Gastroesophageal sphincter (tissue), 4 donors: ENCODE measurements around the gene FAM228B. TPM values are rescaled to one million over a fixed set of nuclear protein-coding genes. Genes with fewer than 3 reads are reported as not detected.

ENCODE experiments used
- ATAC-seq: fragments of 150-250 bp; one replicate; pipeline ENCODE4 v1.9.1; 2016; ENCODE audit warnings: mild to moderate bottlenecking, moderate library complexity
- H3K27ac ChIP-seq, 4 donors: fragments of 200-600 bp; sonication (generic) in 3 of 4; 1 replicate in 3 of 4; 2 replicates in 1 of 4; pipeline ENCODE4 v1.5.1; 2016 to 2019
- H3K27me3 ChIP-seq: fragments of 200-600 bp; sonication (generic); one replicate; pipeline ENCODE4 v1.5.1; 2019
- H3K36me3 ChIP-seq, 2 donors: fragments of 200-600 bp; sonication (generic); one replicate each; pipeline ENCODE4 v1.5.1; 2019; ENCODE audit warnings: control low read depth in 1 of 2
- H3K4me1 ChIP-seq, 3 donors: fragments of 200-600 bp; sonication (generic); 1 replicate in 2 of 3; 2 replicates in 1 of 3; pipeline ENCODE4 v1.5.1; 2016 to 2019; ENCODE audit warnings: control low read depth in 2 of 3
- H3K4me3 ChIP-seq, 2 donors: fragments of 200-600 bp; sonication (generic); one replicate each; pipeline ENCODE4 v1.5.1; 2019; ENCODE audit warnings: mild to moderate bottlenecking in 1 of 2, moderate library complexity in 1 of 2
- H3K9me3 ChIP-seq, 3 donors: fragments of 200-600 bp; sonication (generic); one replicate each; pipeline ENCODE4 v1.5.1; 2017 to 2019; ENCODE audit warnings: control low read depth in 2 of 3
- EP300 ChIP-seq: sonication (generic); formaldehyde crosslinking; IDR thresholded peaks from one replicate; pipeline ENCODE4 v1.6.1; 2017; ENCODE audit warnings: antibody characterized with exemption, mild to moderate bottlenecking
- POLR2A ChIP-seq, 2 donors: fragments of 450-650 bp; IDR thresholded peaks; one replicate each; pipeline ENCODE4 v1.6.1; 2017; ENCODE audit warnings: antibody characterized with exemption in 2 of 2, mild to moderate bottlenecking in 2 of 2, moderate library complexity in 1 of 2
- POLR2AphosphoS5 ChIP-seq: sonication (generic); formaldehyde crosslinking; IDR thresholded peaks from one replicate; pipeline ENCODE4 v1.6.1; 2017; ENCODE audit warnings: antibody characterized with exemption
- WGBS, 2 donors: methylation state at CpG; one replicate each; pipeline ENCODE4 v1.1.5; 2018; ENCODE audit warnings: low coverage in 1 of 2; 5-methylcytosine and 5-hydroxymethylcytosine counted together
- total RNA-seq, 4 donors: library from RNA; depleted of rRNA; stranded (reverse); fragments of >200 nt; gene quantifications; one replicate each; pipeline ENCODE4 v1.1.0, GENCODE V29; 2016
- TF ChIP-seq, protein P1 (sequence below), 4 experiments: fragments of 200-600 bp in 2 of 4; fragments of 450-650 bp in 2 of 4; sonication (generic) in 1 of 4; IDR thresholded peaks; one replicate each; pipeline ENCODE4 v1.5.1; 2017 to 2019; ENCODE audit warnings: antibody characterized with exemption in 4 of 4, mild to moderate bottlenecking in 2 of 4, moderate library complexity in 2 of 4

The FAM228B gene
- total RNA-seq, 4 donors from 2014 or later, result 24.0 to 45.5 (median 30.9) TPM

DNA sequence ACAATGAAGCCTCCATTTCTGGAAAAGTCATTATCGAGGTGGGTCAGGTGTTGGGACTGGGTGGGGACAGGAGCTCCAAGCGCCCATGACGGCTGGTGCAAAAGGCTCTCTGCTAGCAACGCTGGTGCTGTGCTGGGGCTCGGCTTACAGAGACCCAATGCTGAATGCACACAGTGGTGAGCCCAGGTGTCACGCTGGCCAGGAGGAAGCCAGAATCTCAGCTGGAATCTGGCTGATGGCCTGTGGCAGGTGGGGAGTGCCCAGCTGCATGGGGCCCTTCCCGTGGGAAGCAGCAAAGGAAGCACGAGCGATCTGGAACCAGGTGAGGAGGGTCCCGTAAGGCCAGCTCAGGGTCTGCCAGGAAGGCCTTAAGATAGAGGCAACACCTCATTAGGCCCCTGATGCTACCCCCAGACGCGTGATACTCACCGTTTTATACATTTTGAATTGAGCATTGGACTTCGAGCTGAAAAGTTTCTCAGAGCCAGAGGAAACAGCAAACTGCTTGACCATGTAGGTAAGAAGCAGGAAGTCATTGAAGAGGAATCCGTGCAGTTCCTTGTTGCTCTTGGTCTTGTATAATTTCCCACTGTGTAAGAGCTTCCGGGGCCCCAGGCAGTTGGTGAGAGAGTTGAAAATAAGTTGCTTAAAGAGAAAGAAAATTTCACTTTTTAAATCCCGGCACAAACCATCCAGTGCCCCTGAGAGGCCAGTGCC is 86.3 kb downstream of the FAM228B start:
- H3K9me3 ChIP-seq, result no peaks in the 10 kb centered on the region
- no peak overlapping the region for H3K4me3 ChIP-seq
- TF ChIP-seq POLR2AphosphoS5 (no peak), POLR2A (IDR thresholded peaks at IDR 0.05) (no peak), EP300 (no peak)
- TF ChIP-seq, protein P1, sequence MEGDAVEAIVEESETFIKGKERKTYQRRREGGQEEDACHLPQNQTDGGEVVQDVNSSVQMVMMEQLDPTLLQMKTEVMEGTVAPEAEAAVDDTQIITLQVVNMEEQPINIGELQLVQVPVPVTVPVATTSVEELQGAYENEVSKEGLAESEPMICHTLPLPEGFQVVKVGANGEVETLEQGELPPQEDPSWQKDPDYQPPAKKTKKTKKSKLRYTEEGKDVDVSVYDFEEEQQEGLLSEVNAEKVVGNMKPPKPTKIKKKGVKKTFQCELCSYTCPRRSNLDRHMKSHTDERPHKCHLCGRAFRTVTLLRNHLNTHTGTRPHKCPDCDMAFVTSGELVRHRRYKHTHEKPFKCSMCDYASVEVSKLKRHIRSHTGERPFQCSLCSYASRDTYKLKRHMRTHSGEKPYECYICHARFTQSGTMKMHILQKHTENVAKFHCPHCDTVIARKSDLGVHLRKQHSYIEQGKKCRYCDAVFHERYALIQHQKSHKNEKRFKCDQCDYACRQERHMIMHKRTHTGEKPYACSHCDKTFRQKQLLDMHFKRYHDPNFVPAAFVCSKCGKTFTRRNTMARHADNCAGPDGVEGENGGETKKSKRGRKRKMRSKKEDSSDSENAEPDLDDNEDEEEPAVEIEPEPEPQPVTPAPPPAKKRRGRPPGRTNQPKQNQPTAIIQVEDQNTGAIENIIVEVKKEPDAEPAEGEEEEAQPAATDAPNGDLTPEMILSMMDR (IDR thresholded peaks at IDR 0.05), result no peak
- peaks cover 0 to 96% of the 10 kb centered on the region in 2 donors for H3K36me3 ChIP-seq
- H3K27me3 ChIP-seq, result no peaks in the 10 kb centered on the region
- WGBS, 2 donors, result 68 to 87% methylated on average over 7 of the region's 17 CpGs
- no peak for ATAC-seq
- no peaks in the 10 kb centered on the region for H3K4me1 ChIP-seq
- H3K27ac ChIP-seq, result no peak overlapping the region

DNA sequence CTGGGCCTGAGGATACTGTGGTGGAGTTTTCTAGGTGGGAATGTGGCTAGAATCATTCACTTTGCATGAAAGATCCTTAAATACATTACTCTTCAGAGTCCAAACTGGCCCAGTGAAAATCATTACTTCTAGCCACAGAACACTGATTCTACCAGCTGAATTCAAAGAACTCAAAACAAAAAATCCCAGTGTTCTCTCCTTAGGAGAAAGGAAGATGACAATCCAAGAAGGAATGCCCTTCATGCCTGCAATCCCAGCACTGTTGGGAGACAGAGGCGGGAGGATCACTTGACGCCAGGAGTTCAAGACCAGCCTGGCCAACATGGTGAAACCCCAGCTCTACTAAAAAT is 86.8 kb downstream of the FAM228B start:
- peaks cover 0 to 96% of the 10 kb centered on the region in 2 donors for H3K36me3 ChIP-seq
- TF ChIP-seq, protein P1 (IDR thresholded peaks at IDR 0.05), result no peak
- no peak for TF ChIP-seq POLR2AphosphoS5
- no peak for TF ChIP-seq POLR2A (IDR thresholded peaks at IDR 0.05)
- TF ChIP-seq EP300, result no peak
- WGBS, 2 donors, result 100% methylated on average over 1 of the region's 2 CpGs; no CpG with 5 or more reads in 1 of the 2 donors

DNA sequence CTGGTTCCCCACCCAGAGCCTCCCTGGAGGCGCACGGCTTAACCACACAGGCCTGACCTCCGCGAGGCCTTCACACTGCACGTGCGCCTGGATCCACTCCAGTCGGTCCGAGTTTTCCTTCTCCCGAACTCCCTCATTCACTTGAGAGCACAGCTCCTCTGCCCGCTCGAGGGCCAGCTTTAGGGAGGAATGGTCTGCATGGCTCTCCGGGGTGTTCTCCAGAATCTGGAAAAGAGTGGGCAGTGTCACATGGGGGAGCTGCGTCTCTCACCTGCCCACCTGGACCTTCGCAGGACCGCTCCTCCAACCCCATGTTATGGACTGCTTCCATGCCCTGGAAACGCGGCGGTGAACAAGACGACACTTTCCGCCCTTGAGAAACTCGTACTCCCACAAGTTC is 87.5 kb downstream of the FAM228B start:
- peaks cover 0 to 96% of the 10 kb centered on the region in 2 donors for H3K36me3 ChIP-seq
- no peak for ATAC-seq
- H3K9me3 ChIP-seq, result no peaks in the 10 kb centered on the region
- H3K27me3 ChIP-seq, result no peaks in the 10 kb centered on the region
- H3K4me1 ChIP-seq, result no peaks in the 10 kb centered on the region
- TF ChIP-seq EP300 (no peak), POLR2A (IDR thresholded peaks at IDR 0.05) (no peak), POLR2AphosphoS5 (no peak)
- TF ChIP-seq, protein P1 (IDR thresholded peaks at IDR 0.05), result no peak
- no peak overlapping the region for H3K27ac ChIP-seq
- no peak overlapping the region for H3K4me3 ChIP-seq
- 77 to 100% methylated on average over 4 to 5 of the region's 21 CpGs for WGBS, 2 donors

More for the DNA sequence above, 86.8 kb downstream of the FAM228B start:
- Histone ChIP-seq H3K27me3 (no peaks in the 10 kb centered on the region), H3K4me1 (no peaks in the 10 kb centered on the region), H3K27ac (no peak overlapping the region), H3K9me3 (no peaks in the 10 kb centered on the region), H3K4me3 (no peak overlapping the region)
- ATAC-seq, result no peak

DNA sequence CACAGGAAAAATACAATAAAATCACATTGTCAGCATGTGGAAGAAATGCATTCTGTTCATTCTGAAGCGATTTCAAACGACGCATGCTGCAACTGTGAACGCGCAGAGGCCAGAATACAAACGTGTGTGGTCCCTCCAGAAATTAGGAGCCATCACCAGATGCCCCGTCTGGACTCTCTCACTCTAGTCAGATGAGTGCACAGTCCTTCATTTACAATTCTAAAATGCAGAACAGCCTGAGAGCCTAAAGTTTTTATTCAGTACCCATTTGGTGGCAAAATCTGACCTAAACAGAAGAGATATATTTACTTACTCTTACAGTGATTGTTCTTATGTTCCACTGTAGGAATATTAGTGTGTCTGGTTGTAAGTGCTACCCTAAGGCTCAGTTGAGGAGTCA is 88.1 kb downstream of the FAM228B start:
- no peak for TF ChIP-seq EP300
- no peak for TF ChIP-seq POLR2AphosphoS5
- TF ChIP-seq, protein P1 (IDR thresholded peaks at IDR 0.05), result no peak
- no peak for TF ChIP-seq POLR2A (IDR thresholded peaks at IDR 0.05)
- H3K36me3 ChIP-seq, result peaks cover 0 to 96% of the 10 kb centered on the region in 2 donors
- H3K9me3 ChIP-seq, result no peaks in the 10 kb centered on the region
- WGBS, 2 donors, result 70 to 72% methylated on average over 7 of the region's 7 CpGs
- no peaks in the 10 kb centered on the region for H3K4me1 ChIP-seq
- no peaks in the 10 kb centered on the region for H3K27me3 ChIP-seq
- ATAC-seq, result no peak
- H3K4me3 ChIP-seq, result no peak overlapping the region
- H3K27ac ChIP-seq, result no peak overlapping the region

DNA sequence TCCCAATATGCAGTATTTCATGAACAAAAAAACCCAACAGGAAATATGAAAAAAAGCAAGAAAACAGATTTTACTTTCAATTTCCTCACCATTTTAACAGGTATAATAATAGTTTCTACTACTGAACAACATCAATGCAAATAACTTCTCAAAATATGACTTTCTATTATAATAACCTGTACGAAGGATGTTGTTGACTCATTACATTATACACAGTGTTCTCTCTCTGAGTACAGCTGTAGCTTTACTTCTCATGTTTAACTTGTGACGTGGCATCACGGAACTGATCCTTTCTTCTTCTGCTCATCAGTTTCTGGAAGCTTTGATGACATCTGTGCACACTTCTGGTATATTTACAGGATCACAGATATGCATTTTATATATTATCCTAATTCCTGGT is 91.6 kb downstream of the FAM228B start:
- TF ChIP-seq POLR2A (IDR thresholded peaks at IDR 0.05), result no peak
- H3K36me3 ChIP-seq, result peaks cover 0 to 96% of the 10 kb centered on the region in 2 donors
- no peak overlapping the region for H3K27ac ChIP-seq
- no peak overlapping the region for H3K4me3 ChIP-seq
- 88 to 90% methylated on average over 3 of the region's 3 CpGs for WGBS, 2 donors
- ATAC-seq, result no peak
- no peaks in the 10 kb centered on the region for H3K27me3 ChIP-seq
- no peaks in the 10 kb centered on the region for H3K4me1 ChIP-seq
- H3K9me3 ChIP-seq, result no peaks in the 10 kb centered on the region

Other genes starting within 250 kb of the FAM228B start
- 10 to 100 TPM; 10.4 to 36.1 (median 16.8) TPM for gene ATAD2B, start 196.3 kb upstream of the FAM228B start, total RNA-seq
- 10 to 100 TPM; 19.1 to 29.3 (median 22.2) TPM for gene UBXN2A, start 183.0 kb upstream of the FAM228B start, total RNA-seq
- under 1 TPM in 1 of 4 donors, not detected in 3; 0.39 TPM for gene MFSD2B, start 113.4 kb upstream of the FAM228B start, total RNA-seq
- gene WDCP, start 76.1 kb upstream of the FAM228B start, total RNA-seq, result 1 to 10 TPM; 5.9 to 7.3 (median 6.4) TPM
- 1 to 10 TPM; 2.3 to 8.6 (median 5.5) TPM for gene FKBP1B, start 73.7 kb upstream of the FAM228B start, total RNA-seq
- 100 to 1,000 TPM in 3 of 4 donors, 10 to 100 TPM in 1; 96.8 to 128 (median 115) TPM for gene SF3B6, start 47.1 kb upstream of the FAM228B start, total RNA-seq
- gene TP53I3, start 38.6 kb upstream of the FAM228B start, total RNA-seq, result 10 to 100 TPM in 1 of 4 donors, 1 to 10 TPM in 3; 5.6 to 10.1 (median 8.9) TPM
- under 1 TPM in 1 of 4 donors, not detected in 3; 0.94 TPM for gene PFN4, start 135 bp upstream of the FAM228B start, total RNA-seq
- gene FAM228A, start 51.6 kb downstream of the FAM228B start, total RNA-seq, result 1 to 10 TPM in 3 of 4 donors, under 1 TPM in 1; 0.54 to 3.7 (median 2.0) TPM
- 10 to 100 TPM; 57.9 to 79.7 (median 63.4) TPM for gene ITSN2, start 237.1 kb downstream of the FAM228B start, total RNA-seq